Neutrophil (primary cell): Measurements from ENCODE around the gene PBX3.
A peak's percentile ranks its signal among the peaks of the same experiment; 100 is the strongest.

Source experiments
- H3K27ac ChIP-seq: fragments of 200-600 bp; sonication (generic); 2 replicates; pipeline ENCODE4 v1.5.1; 2016; ENCODE audit warnings: mild to moderate bottlenecking, moderate library complexity
- H3K27me3 ChIP-seq: fragments of 200-600 bp; sonication (generic); 2 replicates; pipeline ENCODE4 v1.6.0; 2016; ENCODE audit warnings: mild to moderate bottlenecking
- H3K36me3 ChIP-seq: fragments of 200-600 bp; sonication (generic); 2 replicates; pipeline ENCODE4 v1.5.1; 2017
- H3K4me1 ChIP-seq, 2 experiments: fragments of 200-600 bp in 1 of 2; sonication (generic) in 1 of 2; 1 replicate in 1 of 2; 2 replicates in 1 of 2; pipeline versions ENCODE4 v1.5.1 to v1.6.1; 2013 to 2016; ENCODE audit warnings: low read depth in 1 of 2, low read length in 1 of 2, mild to moderate bottlenecking in 1 of 2, moderate library complexity in 1 of 2; ENCODE audit not compliant: control insufficient read depth in 1 of 2, insufficient read depth in 1 of 2
- H3K4me3 ChIP-seq, 2 experiments: fragments of 200-600 bp in 1 of 2; sonication (generic) in 1 of 2; 1 replicate in 1 of 2; 2 replicates in 1 of 2; pipeline ENCODE4 v1.5.1; 2013 to 2016; ENCODE audit warnings: low read depth in 1 of 2, low read length in 1 of 2, mild to moderate bottlenecking in 1 of 2, moderate library complexity in 1 of 2
- H3K9me3 ChIP-seq: fragments of 200-600 bp; sonication (generic); 2 replicates; pipeline ENCODE4 v1.5.1; 2016
- CTCF ChIP-seq: fragments of 200-600 bp; sonication (generic); IDR thresholded peaks from 2 replicates; pipeline ENCODE4 v1.5.1; 2016; ENCODE audit warnings: antibody characterized with exemption

The PBX3 gene

GRCh38 chr9:125745018-125745417, 2.2 kb upstream of the PBX3 start:
- no peak overlapping the region for H3K4me3 ChIP-seq

GRCh38 chr9:125745682-125746016, 1.5 kb upstream of the PBX3 start:
- H3K27me3 ChIP-seq = peaks cover 35% of the 10 kb centered on the region
- no peaks in the 10 kb centered on the region for H3K9me3 ChIP-seq
- peaks cover 18 to 23% of the 10 kb centered on the region in 2 experiments for H3K4me1 ChIP-seq
- no peak for TF ChIP-seq CTCF
- H3K27ac ChIP-seq = peak overlapping the region; percentile 85
- H3K4me3 ChIP-seq = peak overlapping the region; percentile 73 to 92
- no peaks in the 10 kb centered on the region for H3K36me3 ChIP-seq

More at GRCh38 chr9:125745018-125745417, 2.2 kb upstream of the PBX3 start:
- Histone ChIP-seq H3K27me3 (peaks cover 35% of the 10 kb centered on the region), H3K4me1 (peaks cover 18 to 23% of the 10 kb centered on the region in 2 experiments), H3K27ac (no peak overlapping the region), H3K36me3 (no peaks in the 10 kb centered on the region), H3K9me3 (no peaks in the 10 kb centered on the region)
- no peak for TF ChIP-seq CTCF

- peak overlapping the region; percentile 85 for H3K27ac ChIP-seq
- peak overlapping the region; percentile 73 to 92 for H3K4me3 ChIP-seq
- no peaks in the 10 kb centered on the region for H3K36me3 ChIP-seq
- H3K27me3 ChIP-seq = peaks cover 35% of the 10 kb centered on the region
- H3K9me3 ChIP-seq = no peaks in the 10 kb centered on the region
- peaks cover 18 to 23% of the 10 kb centered on the region in 2 experiments for H3K4me1 ChIP-seq
- peak; percentile 16 for TF ChIP-seq CTCF
These were observed 978 bp upstream of the PBX3 start for GRCh38 chr9:125746017-125746773.

GRCh38 chr9:125746774-125747052, 460 bp upstream of the PBX3 start:
- Histone ChIP-seq H3K9me3 (no peaks in the 10 kb centered on the region), H3K4me1 (peaks cover 18 to 23% of the 10 kb centered on the region in 2 experiments), H3K4me3 (peak overlapping the region; percentile 89 to 92), H3K36me3 (no peaks in the 10 kb centered on the region), H3K27ac (peak overlapping the region; percentile 85), H3K27me3 (peaks cover 35% of the 10 kb centered on the region)
- TF ChIP-seq CTCF = no peak

GRCh38 chr9:125747765-125748445, 732 bp downstream of the PBX3 start:
- peaks cover 28% of the 10 kb centered on the region for H3K27me3 ChIP-seq
- no peaks in the 10 kb centered on the region for H3K9me3 ChIP-seq
- no peak for TF ChIP-seq CTCF
- peaks cover 18 to 23% of the 10 kb centered on the region in 2 experiments for H3K4me1 ChIP-seq
- H3K36me3 ChIP-seq = no peaks in the 10 kb centered on the region
- H3K4me3 ChIP-seq = peak overlapping the region; percentile 89 to 95
- H3K27ac ChIP-seq = peak overlapping the region; percentile 85
